ENCODE data around the gene TBC1D17. TPM values are rescaled to one million over a fixed set of nuclear protein-coding genes. Genes with fewer than 3 reads are reported as not detected.
A peak's percentile ranks its signal among the peaks of the same experiment; 100 is the strongest.

Gene TBC1D17
- total and polyA plus RNA-seq, 10 of the 15 experiments (the other 5 are each of a cell fraction or from before 2014, with no cell fraction given), result 0.42 to 20.4 (median 11.2) TPM

- TF ChIP-seq ZNF592 (IDR thresholded peaks at IDR 0.05), result no peak
- TF ChIP-seq, protein P1, sequence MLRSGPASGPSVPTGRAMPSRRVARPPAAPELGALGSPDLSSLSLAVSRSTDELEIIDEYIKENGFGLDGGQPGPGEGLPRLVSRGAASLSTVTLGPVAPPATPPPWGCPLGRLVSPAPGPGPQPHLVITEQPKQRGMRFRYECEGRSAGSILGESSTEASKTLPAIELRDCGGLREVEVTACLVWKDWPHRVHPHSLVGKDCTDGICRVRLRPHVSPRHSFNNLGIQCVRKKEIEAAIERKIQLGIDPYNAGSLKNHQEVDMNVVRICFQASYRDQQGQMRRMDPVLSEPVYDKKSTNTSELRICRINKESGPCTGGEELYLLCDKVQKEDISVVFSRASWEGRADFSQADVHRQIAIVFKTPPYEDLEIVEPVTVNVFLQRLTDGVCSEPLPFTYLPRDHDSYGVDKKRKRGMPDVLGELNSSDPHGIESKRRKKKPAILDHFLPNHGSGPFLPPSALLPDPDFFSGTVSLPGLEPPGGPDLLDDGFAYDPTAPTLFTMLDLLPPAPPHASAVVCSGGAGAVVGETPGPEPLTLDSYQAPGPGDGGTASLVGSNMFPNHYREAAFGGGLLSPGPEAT (IDR thresholded peaks at IDR 0.05; ENCODE audit: low read depth), result peak; percentile 37; the same call in 1 of the 2 replicates
- no peak for TF ChIP-seq ASH2L (IDR thresholded peaks at IDR 0.05; ENCODE audit: borderline replicate concordance, low read depth)
- no peak; the same call in 1 of the 2 replicates for TF ChIP-seq NKRF (conservative IDR thresholded peaks at IDR 0.05)
- no peak for TF ChIP-seq HDGF (IDR thresholded peaks at IDR 0.05)
- TF ChIP-seq FOXM1 (IDR thresholded peaks at IDR 0.05; ENCODE audit: low read depth, low read length), result no peak
- TF ChIP-seq, protein P2, sequence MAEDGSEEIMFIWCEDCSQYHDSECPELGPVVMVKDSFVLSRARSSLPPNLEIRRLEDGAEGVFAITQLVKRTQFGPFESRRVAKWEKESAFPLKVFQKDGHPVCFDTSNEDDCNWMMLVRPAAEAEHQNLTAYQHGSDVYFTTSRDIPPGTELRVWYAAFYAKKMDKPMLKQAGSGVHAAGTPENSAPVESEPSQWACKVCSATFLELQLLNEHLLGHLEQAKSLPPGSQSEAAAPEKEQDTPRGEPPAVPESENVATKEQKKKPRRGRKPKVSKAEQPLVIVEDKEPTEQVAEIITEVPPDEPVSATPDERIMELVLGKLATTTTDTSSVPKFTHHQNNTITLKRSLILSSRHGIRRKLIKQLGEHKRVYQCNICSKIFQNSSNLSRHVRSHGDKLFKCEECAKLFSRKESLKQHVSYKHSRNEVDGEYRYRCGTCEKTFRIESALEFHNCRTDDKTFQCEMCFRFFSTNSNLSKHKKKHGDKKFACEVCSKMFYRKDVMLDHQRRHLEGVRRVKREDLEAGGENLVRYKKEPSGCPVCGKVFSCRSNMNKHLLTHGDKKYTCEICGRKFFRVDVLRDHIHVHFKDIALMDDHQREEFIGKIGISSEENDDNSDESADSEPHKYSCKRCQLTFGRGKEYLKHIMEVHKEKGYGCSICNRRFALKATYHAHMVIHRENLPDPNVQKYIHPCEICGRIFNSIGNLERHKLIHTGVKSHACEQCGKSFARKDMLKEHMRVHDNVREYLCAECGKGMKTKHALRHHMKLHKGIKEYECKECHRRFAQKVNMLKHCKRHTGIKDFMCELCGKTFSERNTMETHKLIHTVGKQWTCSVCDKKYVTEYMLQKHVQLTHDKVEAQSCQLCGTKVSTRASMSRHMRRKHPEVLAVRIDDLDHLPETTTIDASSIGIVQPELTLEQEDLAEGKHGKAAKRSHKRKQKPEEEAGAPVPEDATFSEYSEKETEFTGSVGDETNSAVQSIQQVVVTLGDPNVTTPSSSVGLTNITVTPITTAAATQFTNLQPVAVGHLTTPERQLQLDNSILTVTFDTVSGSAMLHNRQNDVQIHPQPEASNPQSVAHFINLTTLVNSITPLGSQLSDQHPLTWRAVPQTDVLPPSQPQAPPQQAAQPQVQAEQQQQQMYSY (CRISPR knock-in tag; IDR thresholded peaks at IDR 0.05), result no peak
- no peak for TF ChIP-seq CREM (IDR thresholded peaks at IDR 0.05; ENCODE audit: low read depth)
- TF ChIP-seq MEF2A (IDR thresholded peaks at IDR 0.05; ENCODE audit: insufficient read depth, low read depth, low read length), result no peak
- no peak for TF ChIP-seq E4F1 (IDR thresholded peaks at IDR 0.05; ENCODE audit: borderline replicate concordance, partially characterized antibody)
Measured at GRCh38 chr19:49895566-49896297, 18.2 kb downstream of the TBC1D17 start (continued).
